Measurements from ENCODE around the gene P2RX5. TPM values are rescaled to one million over a fixed set of nuclear protein-coding genes. Genes with fewer than 3 reads are reported as not detected.
A peak's percentile ranks its signal among the peaks of the same experiment; 100 is the strongest.

P2RX5 gene
- total RNA-seq, 1 experiment from 2014 or later: 14.9 TPM

- in situ Hi-C loops (cut with HindIII; ENCODE audit: low pct_unique_long_range_greater_than_20kb, low sequenced_read_pairs): no loop called here
- H3K36me3 ChIP-seq (ENCODE audit: control insufficient read depth, insufficient read depth, low read length): no peaks in the 10 kb centered on the region; the same call in 1 of the 2 replicates
- DNase-seq (ENCODE audit: low read depth, low spot score): no peak
- POLR2A ChIA-PET: no interaction called here
- peak; percentile 26 for ATAC-seq
- no peak overlapping the region for H3K4me3 ChIP-seq (ENCODE audit: low read depth in 2 of 2, low read length in 2 of 2)
- H3K27me3 ChIP-seq (ENCODE audit: control insufficient read depth, insufficient read depth, low read length): no peaks in the 10 kb centered on the region
- BruUV-seq (replicated peaks): no TSS peak
- peaks cover 18% of the 10 kb centered on the region for H3K4me1 ChIP-seq (ENCODE audit: control insufficient read depth, insufficient read depth, low read length)
- TF ChIP-seq TCF7L2 (IDR thresholded peaks at IDR 0.05; ENCODE audit: low read depth, low read length): no peak
- TF ChIP-seq POLR2AphosphoS5 (IDR thresholded peaks at IDR 0.05; ENCODE audit: low read depth, low read length): no peak; the same call in 1 of the 2 replicates
- TF ChIP-seq REST (IDR thresholded peaks at IDR 0.05; ENCODE audit: insufficient read depth in 1 of 2, low read depth in 2 of 2, low read length in 1 of 2): no peak
- TF ChIP-seq SIN3A (IDR thresholded peaks at IDR 0.05; ENCODE audit: borderline replicate concordance, insufficient read depth, low read depth, low read length): no peak
- no peak for TF ChIP-seq CTCF (IDR thresholded peaks at IDR 0.05)
- intact Hi-C loops (cut with micrococcal nuclease; ENCODE audit: unreplicated experiment): no loop called here
- H3K9me3 ChIP-seq (ENCODE audit: control insufficient read depth, insufficient read depth, low read depth, low read length): no peaks in the 10 kb centered on the region
- CTCF ChIA-PET: no interaction called here
- H3K27ac ChIP-seq (ENCODE audit: low read length): peak overlapping the region; percentile 74
Measured at GRCh38 chr17:3660311-3660891, 35.6 kb downstream of the P2RX5 start.

GRCh38 chr17:3659541-3660111 is 36.3 kb downstream of the P2RX5 start:
- TF ChIP-seq REST (IDR thresholded peaks at IDR 0.05; ENCODE audit: insufficient read depth in 1 of 2, low read depth in 2 of 2, low read length in 1 of 2) (no peak), TCF7L2 (IDR thresholded peaks at IDR 0.05; ENCODE audit: low read depth, low read length) (no peak), SIN3A (IDR thresholded peaks at IDR 0.05; ENCODE audit: borderline replicate concordance, insufficient read depth, low read depth, low read length) (no peak), CTCF (IDR thresholded peaks at IDR 0.05) (no peak)
- no peaks in the 10 kb centered on the region for H3K27me3 ChIP-seq (ENCODE audit: control insufficient read depth, insufficient read depth, low read length)
- H3K4me3 ChIP-seq (ENCODE audit: low read depth in 2 of 2, low read length in 2 of 2): no peak overlapping the region
- peaks cover 18% of the 10 kb centered on the region for H3K4me1 ChIP-seq (ENCODE audit: control insufficient read depth, insufficient read depth, low read length)
- intact Hi-C loops (cut with micrococcal nuclease; ENCODE audit: unreplicated experiment) (no loop called here), in situ Hi-C loops (cut with HindIII; ENCODE audit: low pct_unique_long_range_greater_than_20kb, low sequenced_read_pairs) (no loop called here)
- ATAC-seq: peak; percentile 78
- H3K36me3 ChIP-seq (ENCODE audit: control insufficient read depth, insufficient read depth, low read length): no peaks in the 10 kb centered on the region; the same call in 1 of the 2 replicates
- no peaks in the 10 kb centered on the region for H3K9me3 ChIP-seq (ENCODE audit: control insufficient read depth, insufficient read depth, low read depth, low read length)
- peak overlapping the region; percentile 74 for H3K27ac ChIP-seq (ENCODE audit: low read length)
- ChIA-PET CTCF (no interaction called here), POLR2A (no interaction called here)
- DNase-seq (ENCODE audit: low read depth, low spot score): no peak
- BruUV-seq (replicated peaks): no TSS peak

Data from Panc1 (cell line).